Progenitor cell of endocrine pancreas (in vitro differentiated cells): Measurements from ENCODE around the gene STYXL1. TPM values are rescaled to one million over a fixed set of nuclear protein-coding genes. Genes with fewer than 3 reads are reported as not detected.

ENCODE experiments used
- DNase-seq: peaks from one replicate; pipeline ENCODE4 v3.0.0; 2021; ENCODE audit warnings: low spot score; ENCODE audit not compliant: unreplicated experiment
- H3K27ac Mint-ChIP-seq: 2 replicates; pipeline ENCODE4 v1.8.0; 2021; ENCODE audit warnings: mild to moderate bottlenecking, moderate library complexity, mixed read lengths
- H3K27me3 Mint-ChIP-seq: 2 replicates; pipeline ENCODE4 v1.8.0; 2021; ENCODE audit warnings: mixed read lengths
- H3K36me3 Mint-ChIP-seq: 2 replicates; pipeline ENCODE4 v1.8.0; 2022; ENCODE audit warnings: mixed read lengths; ENCODE audit not compliant: insufficient read depth
- H3K4me1 Mint-ChIP-seq: 2 replicates; pipeline ENCODE4 v1.8.0; 2021; ENCODE audit warnings: low read depth, mixed read lengths
- H3K4me3 Mint-ChIP-seq: 2 replicates; pipeline ENCODE4 v1.8.0; 2021; ENCODE audit warnings: low read depth, mild to moderate bottlenecking, moderate library complexity, mixed read lengths
- H3K9me3 Mint-ChIP-seq: 2 replicates; pipeline ENCODE4 v1.8.0; 2021; ENCODE audit warnings: low read depth, mixed read lengths
- CTCF ChIP-seq: fragments of 200-600 bp; sonication (generic); IDR thresholded peaks from one replicate; pipeline ENCODE4 v1.5.0; 2021; ENCODE audit warnings: antibody characterized with exemption, mild to moderate bottlenecking; ENCODE audit not compliant: unreplicated experiment
- total RNA-seq: library from RNA; stranded (reverse); gene quantifications from 2 replicates; pipeline ENCODE4 v1.2.1, GENCODE V29; 2021

STYXL1 gene
- total RNA-seq, 1 donor from 2014 or later, result 49.7 TPM

- Mint-ChIP-seq H3K9me3 (no peaks in the 10 kb centered on the region), H3K36me3 (peaks cover 7% of the 10 kb centered on the region), H3K27me3 (no peaks in the 10 kb centered on the region), H3K27ac (peak overlapping the region; percentile 77), H3K4me1 (peaks cover 17% of the 10 kb centered on the region), H3K4me3 (peak overlapping the region; percentile 97)
- no peak for TF ChIP-seq CTCF
- no peak for DNase-seq
These were observed 1.5 kb upstream of the STYXL1 start for GRCh38 chr7:76049295-76049694.

- peak; percentile 19 for TF ChIP-seq CTCF
- Mint-ChIP-seq H3K4me3 (peak overlapping the region; percentile 97), H3K27ac (peak overlapping the region; percentile 97), H3K4me1 (peaks cover 18% of the 10 kb centered on the region), H3K27me3 (no peaks in the 10 kb centered on the region), H3K36me3 (peaks cover 7% of the 10 kb centered on the region), H3K9me3 (no peaks in the 10 kb centered on the region)
- DNase-seq, result no peak
These were observed 828 bp upstream of the STYXL1 start for GRCh38 chr7:76048668-76048988.

- peaks cover 7% of the 10 kb centered on the region for H3K36me3 Mint-ChIP-seq
- H3K27me3 Mint-ChIP-seq, result no peaks in the 10 kb centered on the region
- DNase-seq, result no peak
- H3K9me3 Mint-ChIP-seq, result no peaks in the 10 kb centered on the region
- peaks cover 19% of the 10 kb centered on the region for H3K4me1 Mint-ChIP-seq
- TF ChIP-seq CTCF, result no peak
- peak overlapping the region; percentile 99 for H3K27ac Mint-ChIP-seq
- peak overlapping the region; percentile 97 for H3K4me3 Mint-ChIP-seq
These were observed 442 bp downstream of the STYXL1 start for GRCh38 chr7:76047305-76047810.

- H3K4me1 Mint-ChIP-seq, result peaks cover 17% of the 10 kb centered on the region
- no peaks in the 10 kb centered on the region for H3K9me3 Mint-ChIP-seq
- no peak overlapping the region for H3K27ac Mint-ChIP-seq
- DNase-seq, result no peak
- TF ChIP-seq CTCF, result no peak
- no peaks in the 10 kb centered on the region for H3K27me3 Mint-ChIP-seq
- H3K4me3 Mint-ChIP-seq, result no peak overlapping the region
- no peaks in the 10 kb centered on the region for H3K36me3 Mint-ChIP-seq
These were observed 3.4 kb downstream of the STYXL1 start for GRCh38 chr7:76044375-76044865.

- peaks cover 4% of the 10 kb centered on the region for H3K4me1 Mint-ChIP-seq
These were observed 7.7 kb downstream of the STYXL1 start for GRCh38 chr7:76040126-76040525.

More at GRCh38 chr7:76040126-76040525, 7.7 kb downstream of the STYXL1 start:
- H3K27ac Mint-ChIP-seq, result no peak overlapping the region
- no peak for DNase-seq
- no peaks in the 10 kb centered on the region for H3K36me3 Mint-ChIP-seq
- no peak overlapping the region for H3K4me3 Mint-ChIP-seq
- no peaks in the 10 kb centered on the region for H3K27me3 Mint-ChIP-seq
- no peak for TF ChIP-seq CTCF
- no peaks in the 10 kb centered on the region for H3K9me3 Mint-ChIP-seq
